GM21786 (cell line): ENCODE measurements around the gene IRF2BP2.
"Not testable (repeated sequence)": the region's sequence is repeated elsewhere in the genome, so short reads cannot be mapped to it uniquely, and the experiment has no call there.

ENCODE experiments used
- ATAC-seq: cut with Tn5 transposase; IDR thresholded peaks from one replicate; pipeline ENCODE4 v1.9.1; 2021; ENCODE audit not compliant: unreplicated experiment

IRF2BP2 gene

DNA sequence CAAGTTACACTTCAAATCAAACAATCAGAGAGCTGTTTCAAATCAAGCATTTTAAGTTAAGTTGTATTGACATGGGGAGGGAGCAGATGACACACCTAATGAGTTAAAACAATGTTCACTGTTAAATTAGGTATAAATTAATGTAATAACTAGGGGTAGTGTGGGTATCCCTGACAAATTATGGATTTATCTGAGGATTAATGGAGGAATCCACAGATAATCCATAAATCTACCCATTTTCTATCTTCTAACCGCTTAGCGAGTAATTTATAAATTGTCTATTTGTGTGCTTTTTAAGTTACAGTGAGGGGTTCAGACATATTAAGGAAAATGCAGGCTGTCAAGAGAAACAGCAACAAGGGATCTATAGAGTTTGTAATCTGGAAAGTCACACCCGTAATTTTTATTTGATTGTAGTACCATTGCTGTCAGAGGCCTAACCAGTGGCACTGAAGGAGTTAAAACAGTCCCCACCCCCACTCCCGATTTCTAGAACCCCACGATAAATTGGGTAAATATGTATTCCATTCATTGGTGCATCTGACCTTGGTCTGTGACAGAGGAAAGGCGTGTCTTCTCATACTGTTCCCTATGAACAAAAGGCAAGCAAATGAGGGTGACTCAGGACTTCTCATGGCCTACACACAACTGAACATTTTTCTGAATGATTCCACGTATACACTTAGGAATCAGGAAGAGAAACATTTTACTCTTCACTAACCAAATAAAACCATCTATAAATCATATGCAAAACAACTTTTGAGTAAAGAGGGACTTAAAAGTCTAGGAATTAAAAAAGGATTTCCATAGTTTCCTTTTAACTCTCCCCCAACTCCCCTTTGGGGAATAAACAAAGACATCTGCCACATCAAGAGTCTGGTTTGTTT lies 7.4 kb downstream of the IRF2BP2 start:
- ATAC-seq: no peak

DNA sequence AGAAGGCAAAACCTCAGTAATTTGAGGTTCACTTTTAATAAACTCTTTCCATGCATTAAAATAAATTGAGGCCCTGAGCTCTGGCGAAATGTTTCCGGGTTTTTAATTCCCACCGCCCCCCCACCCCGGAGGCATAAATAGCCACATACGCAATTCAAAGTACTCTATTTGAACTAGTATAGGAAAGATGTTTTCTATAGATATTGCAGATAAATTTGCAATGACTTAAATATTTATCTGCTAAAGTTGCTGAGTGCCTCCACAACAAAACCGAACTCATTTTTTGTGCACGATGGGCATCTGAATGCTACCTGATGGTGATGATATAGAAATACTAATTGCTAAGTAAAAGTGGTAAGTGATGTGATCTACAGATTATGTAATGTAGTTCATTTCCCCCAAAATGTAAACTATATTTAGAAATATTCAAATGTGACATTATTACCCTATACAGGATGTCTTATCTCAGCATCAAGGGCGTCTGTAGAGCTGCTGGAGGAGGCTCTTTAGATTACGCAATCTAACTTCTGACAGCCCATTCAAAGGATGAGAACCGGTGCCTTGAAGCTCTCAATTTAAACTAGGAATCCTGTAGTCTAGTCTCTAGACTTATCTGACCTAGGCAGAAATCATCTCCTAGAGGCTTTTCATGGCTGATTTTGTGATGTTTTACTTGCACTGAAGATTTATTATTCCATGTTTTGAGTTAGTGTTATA lies 8.5 kb downstream of the IRF2BP2 start:
- ATAC-seq: no peak

- peak; percentile 14 for ATAC-seq
Measured at GRCh38 chr1:234600418-234601281, 9.3 kb downstream of the IRF2BP2 start.

GRCh38 chr1:234599617-234600417 lies 10.2 kb downstream of the IRF2BP2 start:
- ATAC-seq: peak; percentile 61

DNA sequence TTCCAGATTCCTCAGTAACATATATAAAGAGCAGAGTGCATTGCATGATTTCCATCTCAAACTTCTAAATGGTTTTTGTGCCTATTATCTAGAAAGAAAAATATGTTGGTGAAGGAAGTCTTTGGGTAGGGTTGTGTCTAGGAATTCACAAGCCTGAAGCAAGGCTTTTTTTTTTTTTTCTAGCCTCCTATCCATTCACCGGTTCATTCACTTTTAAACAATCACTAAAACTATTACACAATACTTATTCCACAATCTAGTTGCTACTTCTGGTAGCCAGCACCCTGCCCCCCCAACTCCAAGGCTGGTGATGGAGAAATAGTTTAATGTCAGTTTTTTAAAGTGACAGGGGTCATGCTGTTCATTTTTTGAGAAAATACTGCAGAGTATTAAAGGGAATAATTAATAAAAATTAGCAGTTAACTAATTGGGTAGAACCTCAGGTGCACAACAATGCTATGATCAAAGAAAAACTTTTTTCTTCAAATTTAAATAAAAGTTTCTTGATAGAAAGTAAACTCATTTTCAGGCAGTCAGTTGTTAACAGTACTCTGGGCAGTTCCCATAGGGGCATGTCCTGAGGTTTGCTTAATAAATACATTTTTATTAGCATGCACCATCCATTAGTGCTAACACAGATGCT lies 10.9 kb downstream of the IRF2BP2 start:
- no peak for ATAC-seq

GRCh38 chr1:234597894-234598293 lies 12.1 kb downstream of the IRF2BP2 start:
- no peak for ATAC-seq

- ATAC-seq: no peak
Measured at GRCh38 chr1:234595899-234596298, 14.1 kb downstream of the IRF2BP2 start.

- ATAC-seq: not testable (repeated sequence)
Measured at GRCh38 chr1:234594575-234594974, 15.4 kb downstream of the IRF2BP2 start.

DNA sequence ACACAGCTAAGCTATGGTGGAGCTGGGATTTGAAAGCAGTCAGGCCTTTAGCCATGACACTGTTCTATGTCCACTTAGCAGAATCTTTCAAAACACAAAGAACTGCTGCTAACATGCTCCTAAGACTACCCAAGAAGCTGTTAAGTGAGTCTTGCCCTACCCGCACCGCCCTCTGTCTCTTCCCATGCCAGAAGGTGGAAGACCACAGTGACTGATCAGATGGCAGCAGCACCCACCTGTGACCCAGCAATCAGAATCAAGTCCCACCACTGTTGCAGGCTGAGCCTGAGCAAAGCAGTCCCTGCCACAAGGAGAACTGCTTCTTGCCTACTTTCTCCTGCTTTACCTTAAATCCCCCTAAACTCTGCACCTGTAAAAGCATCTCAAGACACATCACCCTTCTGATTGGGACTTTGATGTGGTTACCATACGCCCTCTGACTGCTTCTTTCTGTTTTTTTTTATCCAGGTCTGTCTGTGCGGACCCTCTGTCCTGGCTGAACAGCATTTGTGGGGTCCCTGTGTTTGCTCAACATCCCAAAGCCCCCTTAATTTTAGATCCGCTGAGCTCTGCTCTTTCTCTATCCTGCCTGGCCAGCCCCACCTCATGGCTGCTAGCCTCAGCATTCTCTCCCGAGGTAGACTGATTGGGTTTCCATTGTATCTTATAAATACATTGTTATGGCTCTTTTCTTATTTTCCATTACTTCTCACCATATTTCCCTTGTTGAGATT lies 16.0 kb downstream of the IRF2BP2 start:
- ATAC-seq: no peak

DNA sequence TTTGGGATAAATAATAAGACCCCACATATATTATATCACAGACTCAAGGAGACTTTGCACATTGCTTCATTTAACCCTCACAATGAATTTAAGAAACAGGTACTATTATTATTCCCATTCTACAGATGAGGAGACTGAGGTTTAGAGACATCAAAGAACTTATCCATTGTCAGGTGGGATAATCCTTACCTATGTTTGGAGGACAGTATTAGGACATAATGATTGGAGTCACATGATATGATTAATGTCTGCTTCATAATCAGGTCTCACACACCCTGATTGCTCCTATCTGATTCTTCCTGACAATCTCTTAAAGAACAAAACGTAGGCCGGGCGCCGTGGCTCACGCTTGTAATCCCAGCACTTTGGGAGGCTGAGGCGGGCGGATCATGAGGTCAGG lies 16.9 kb downstream of the IRF2BP2 start:
- no peak for ATAC-seq

DNA sequence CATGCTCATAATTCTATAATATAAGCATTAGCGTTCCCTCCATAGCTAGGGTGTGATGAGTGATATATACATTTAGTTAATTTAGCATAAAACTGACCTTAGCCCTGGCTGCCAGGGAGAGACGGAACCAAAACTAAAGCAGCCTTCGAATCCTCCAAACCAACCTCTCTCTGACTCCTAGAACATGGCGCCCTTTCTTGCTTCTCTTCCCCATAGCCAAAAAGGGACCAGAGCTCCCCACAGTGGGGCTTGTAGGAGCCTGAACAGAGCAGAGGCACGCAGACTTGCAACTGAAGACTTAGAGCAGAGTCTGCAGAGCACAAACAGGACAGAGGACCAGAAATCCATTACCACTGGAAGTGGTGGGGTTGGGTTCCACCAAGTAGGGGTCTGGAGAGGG lies 17.7 kb downstream of the IRF2BP2 start:
- ATAC-seq: no peak

- no peak for ATAC-seq
Measured at GRCh38 chr1:234591131-234591530, 18.8 kb downstream of the IRF2BP2 start.

- ATAC-seq: no peak
Measured at GRCh38 chr1:234589854-234590620, 19.9 kb downstream of the IRF2BP2 start.

DNA sequence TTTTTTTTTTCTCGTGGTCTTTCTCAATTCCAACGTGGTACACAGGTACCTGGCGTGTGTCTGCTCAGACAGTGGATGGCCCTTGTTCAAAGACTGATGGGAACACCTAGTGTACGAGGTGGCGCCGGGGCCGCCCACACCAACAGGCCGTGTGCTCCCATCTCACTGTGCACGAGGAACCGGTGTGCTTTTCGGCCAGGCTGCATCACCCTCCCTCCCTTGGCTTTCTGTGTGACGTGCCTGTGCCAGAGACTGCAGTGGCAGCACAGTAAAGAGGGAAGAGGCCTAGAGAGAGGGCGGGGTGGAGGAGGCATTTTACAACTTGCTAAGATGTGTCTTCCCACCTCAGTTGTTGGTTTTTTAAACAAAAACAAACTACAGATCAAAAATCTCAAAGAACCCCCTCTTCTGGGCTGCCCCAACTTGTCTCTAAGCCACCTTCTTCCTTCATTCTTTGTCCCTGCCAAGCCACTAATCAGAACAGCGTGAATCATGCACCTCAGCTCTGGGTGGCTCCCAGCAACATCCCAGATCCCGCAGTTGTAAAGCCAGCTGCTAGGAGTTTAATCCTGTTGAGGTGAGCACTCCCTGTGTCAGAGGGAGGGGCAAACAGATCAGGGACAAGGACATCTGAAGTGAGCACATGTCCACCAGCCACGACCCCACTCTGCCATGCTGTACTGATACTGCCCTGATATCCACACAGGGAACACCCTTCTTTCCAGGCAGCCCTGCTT lies 20.7 kb downstream of the IRF2BP2 start:
- no peak for ATAC-seq

DNA sequence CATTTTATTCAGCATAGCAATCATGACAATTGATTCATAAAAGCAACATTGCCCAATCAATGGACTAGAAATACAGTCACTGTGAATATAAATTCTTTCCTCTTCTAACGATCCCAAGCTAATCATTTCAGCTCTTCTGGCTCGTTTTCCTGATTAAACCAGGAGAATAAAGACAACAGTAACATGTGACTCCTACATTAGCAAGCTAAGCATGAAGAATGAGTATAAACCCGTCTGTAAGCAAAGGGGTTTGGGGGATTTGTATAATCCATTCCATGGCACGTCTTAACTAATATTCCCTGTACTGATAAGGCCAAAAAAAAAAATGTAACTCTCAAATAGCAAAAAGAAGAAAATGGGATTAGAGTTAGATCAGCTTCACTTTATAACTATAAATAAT lies 21.6 kb downstream of the IRF2BP2 start:
- no peak for ATAC-seq

DNA sequence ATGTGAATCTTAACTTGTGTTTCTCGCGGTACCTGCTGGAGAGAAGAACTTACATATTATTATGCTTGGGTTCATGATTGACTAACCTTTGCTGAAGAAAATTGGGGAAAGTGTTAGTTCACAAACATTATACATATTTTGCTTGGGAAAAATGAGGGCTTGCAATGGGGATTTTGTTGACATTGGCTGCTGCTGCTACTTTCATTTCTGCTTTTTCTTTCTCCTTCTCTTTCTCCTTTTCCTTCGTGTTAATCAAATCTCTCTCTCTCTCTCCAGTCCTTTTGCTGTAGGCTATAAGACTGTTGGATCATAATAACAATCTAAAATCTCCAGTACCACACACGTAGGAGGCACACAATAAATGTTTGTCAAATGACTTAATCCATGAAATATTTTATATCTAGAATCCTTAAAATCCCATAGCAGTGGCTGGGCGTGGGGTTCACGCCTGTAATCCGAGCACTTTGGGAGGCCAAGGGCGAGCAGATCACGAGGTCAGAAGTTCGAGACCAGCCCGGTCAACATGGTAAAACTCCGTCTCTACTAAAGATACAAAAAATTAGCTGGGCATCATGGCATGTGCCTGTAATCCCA lies 23.0 kb downstream of the IRF2BP2 start:
- no peak for ATAC-seq

DNA sequence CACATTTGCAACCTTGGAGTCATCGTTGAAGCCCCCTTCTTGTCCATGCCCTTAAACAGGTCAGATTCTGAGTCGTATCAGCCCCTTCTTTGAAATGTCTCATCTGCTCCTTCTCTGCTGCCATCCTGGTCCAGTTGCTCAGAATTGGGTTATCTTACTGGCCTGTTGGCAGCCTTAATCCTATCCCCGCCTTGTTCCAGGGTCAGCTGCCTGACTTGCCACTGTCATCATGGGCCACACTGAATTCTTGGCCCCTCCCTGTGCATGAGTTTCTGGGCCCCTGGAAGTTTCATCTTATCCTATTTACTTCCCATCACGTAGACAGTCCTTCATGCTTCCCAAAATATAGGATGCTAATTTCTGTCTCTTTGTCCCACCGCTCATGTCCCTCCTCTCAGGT lies 23.7 kb downstream of the IRF2BP2 start:
- ATAC-seq: no peak
